SK-N-MC (cell line): ENCODE results near the gene TPM1.

Experiments used
- DNase-seq: peaks from one replicate; pipeline ENCODE4 v3.0.0-alpha.2; 2011; ENCODE audit warnings: low read depth, low spot score
- H3K27ac ChIP-seq: fragments of 200-600 bp; sonication (generic); 2 replicates; pipeline ENCODE4 v1.5.1; 2016; ENCODE audit warnings: mixed run types
- H3K36me3 ChIP-seq: fragments of 200-600 bp; sonication (generic); 2 replicates; pipeline ENCODE4 v1.6.1; 2017; ENCODE audit warnings: antibody characterized with exemption, low read length, mixed read lengths; ENCODE audit not compliant: insufficient read depth
- H3K4me3 ChIP-seq: fragments of 200-600 bp; sonication (generic); 2 replicates; pipeline ENCODE4 v1.5.1; 2016
- H3K9ac ChIP-seq: fragments of 200-600 bp; sonication (generic); 2 replicates; pipeline ENCODE4 v1.8.0; 2017; ENCODE audit warnings: mixed run types, mixed read lengths; ENCODE audit not compliant: insufficient read length
- H3K9me3 ChIP-seq: fragments of 200-600 bp; sonication (generic); 2 replicates; pipeline ENCODE4 v1.6.1; 2017; ENCODE audit warnings: low read depth, mild to moderate bottlenecking, antibody characterized with exemption, low read length, moderate library complexity, mixed read lengths
- EZH2 ChIP-seq: fragments of 200-600 bp; sonication (generic); IDR thresholded peaks from one replicate; pipeline ENCODE4 v1.6.1; 2017; ENCODE audit warnings: antibody characterized with exemption
- FOXP2 ChIP-seq: optimal IDR thresholded peaks from 2 replicates; pipeline ENCODE3; 2011; ENCODE audit warnings: mild to moderate bottlenecking, moderate library complexity; ENCODE audit not compliant: insufficient read depth; ENCODE audit errors: extremely low read length, control extremely low read depth
- POLR2AphosphoS5 ChIP-seq: IDR thresholded peaks from 2 replicates; pipeline ENCODE4 v1.6.1; 2012; ENCODE audit warnings: mild to moderate bottlenecking, low read depth, low read length, borderline replicate concordance

TPM1 gene

DNA sequence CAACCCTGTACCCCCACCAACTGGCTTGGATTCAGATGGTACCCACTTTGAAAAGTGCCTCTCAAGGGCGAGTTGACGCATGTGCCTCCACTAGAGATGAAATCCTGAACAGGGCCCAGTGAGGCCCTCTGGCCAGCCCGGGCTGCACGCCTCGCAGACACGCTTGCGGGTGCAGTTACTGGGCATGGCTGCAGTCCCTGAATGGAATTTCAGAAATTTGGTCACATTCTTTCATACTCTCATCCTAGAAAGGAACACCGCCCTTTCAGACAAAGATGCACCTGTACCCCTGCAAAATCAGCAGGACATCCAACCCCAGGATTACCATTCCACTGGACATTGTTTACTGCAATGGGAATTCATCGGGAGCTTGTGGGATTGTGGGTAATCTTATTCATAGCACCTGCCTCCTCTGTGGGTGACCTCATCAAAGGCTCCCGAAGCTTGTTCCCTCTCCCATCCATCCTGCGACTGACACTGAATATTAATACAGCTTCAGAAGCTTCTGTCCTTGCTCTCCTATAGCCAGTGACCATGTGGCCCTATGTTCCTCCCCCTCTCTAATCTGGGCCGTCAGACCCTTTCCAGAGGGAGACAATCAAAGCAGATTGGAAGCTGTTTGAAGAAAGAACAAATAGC is 42.5 kb upstream of the TPM1 start:
- H3K27ac ChIP-seq, result no peak overlapping the region
- H3K36me3 ChIP-seq, result no peaks in the 10 kb centered on the region
- no peak for TF ChIP-seq POLR2AphosphoS5
- no peak for TF ChIP-seq EZH2
- no peak for TF ChIP-seq FOXP2
- H3K9ac ChIP-seq, result no peak overlapping the region
- no peak for DNase-seq
- no peak overlapping the region for H3K4me3 ChIP-seq
- no peaks in the 10 kb centered on the region for H3K9me3 ChIP-seq

DNA sequence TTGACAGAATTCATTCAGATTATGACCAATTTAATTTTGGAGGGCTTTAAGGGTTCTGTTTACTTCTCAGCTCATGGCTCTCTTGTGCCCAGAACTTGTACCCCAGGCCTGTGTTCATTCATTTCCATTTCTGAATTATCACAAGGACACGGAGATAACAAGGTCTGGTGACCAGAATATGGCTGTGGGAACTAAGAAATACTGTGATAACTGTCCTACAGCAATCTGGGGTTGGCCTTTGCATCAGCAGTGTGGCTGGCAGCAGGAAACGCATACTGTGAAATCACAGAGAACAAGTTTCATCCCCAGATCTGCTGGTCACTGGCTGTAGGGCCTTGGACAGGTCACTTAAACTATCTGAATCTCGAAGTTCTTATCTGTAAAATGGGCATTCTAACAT is 41.8 kb upstream of the TPM1 start:
- Histone ChIP-seq H3K27ac (no peak overlapping the region), H3K9ac (no peak overlapping the region), H3K9me3 (no peaks in the 10 kb centered on the region), H3K4me3 (no peak overlapping the region), H3K36me3 (no peaks in the 10 kb centered on the region)
- TF ChIP-seq POLR2AphosphoS5 (no peak), EZH2 (no peak), FOXP2 (no peak)
- DNase-seq, result no peak

DNA sequence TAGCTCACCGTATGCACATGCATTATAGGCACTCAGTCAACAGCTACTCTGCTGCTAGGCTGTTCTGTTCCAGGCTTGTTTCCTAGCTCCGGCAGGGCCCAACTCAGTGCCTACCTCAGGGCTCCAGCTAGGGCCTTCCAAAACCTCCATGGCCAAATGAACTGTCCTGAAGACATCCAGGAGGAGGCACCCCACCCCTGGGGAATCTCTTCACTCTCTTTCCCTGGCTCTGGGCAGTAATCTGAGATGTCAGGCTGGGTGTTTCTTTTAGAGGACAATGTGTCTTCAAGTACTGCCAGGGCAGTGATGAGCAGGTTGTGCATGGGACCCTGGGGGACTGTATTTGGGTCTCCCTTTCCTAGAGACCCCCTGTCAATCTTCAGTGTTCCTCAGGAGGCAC is 38.3 kb upstream of the TPM1 start:
- H3K4me3 ChIP-seq, result no peak overlapping the region
- no peak overlapping the region for H3K27ac ChIP-seq
- no peaks in the 10 kb centered on the region for H3K9me3 ChIP-seq
- H3K36me3 ChIP-seq, result no peaks in the 10 kb centered on the region
- TF ChIP-seq FOXP2 (no peak), EZH2 (no peak), POLR2AphosphoS5 (no peak)
- H3K9ac ChIP-seq, result no peak overlapping the region
- no peak for DNase-seq

DNA sequence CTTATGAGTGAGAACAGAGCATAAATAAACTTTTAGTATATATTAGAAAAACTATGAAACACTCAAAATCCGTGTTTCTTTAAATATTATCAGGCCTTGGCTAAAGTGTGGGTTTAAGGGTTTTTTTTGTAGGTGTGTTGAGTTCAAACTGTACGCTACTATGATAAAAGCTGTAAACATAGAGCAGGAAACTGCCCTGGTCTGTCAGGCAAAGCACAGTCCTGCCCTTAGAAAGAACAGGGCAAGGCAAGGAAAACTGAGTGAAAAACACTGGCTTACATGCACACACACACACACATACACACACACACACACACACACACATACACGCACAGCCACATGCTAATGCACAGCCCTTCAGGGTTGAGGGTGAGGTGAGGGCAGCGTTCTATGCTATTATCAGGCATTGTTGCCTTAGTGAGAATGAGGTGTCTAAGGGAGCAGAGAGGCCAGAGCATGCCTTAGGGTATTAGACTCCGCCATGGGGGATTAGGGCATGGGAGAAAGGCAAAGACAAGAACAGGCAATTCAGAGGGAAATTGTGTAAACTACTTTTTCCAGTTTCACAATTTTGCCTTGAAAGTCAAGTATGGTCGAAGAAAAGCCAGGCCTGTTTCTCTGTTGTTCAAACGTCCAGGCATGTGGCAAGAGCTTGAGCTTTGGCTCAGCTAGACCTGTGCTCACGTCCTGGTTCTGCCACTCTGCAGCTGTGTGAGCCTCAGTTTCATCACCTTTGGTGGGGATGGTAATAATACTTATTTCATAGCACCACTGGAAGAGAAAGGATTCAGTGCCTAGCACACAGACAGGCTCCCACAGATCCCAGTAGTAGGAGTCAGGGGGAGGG is 36.3 kb upstream of the TPM1 start:
- Histone ChIP-seq H3K9ac (no peak overlapping the region), H3K36me3 (no peaks in the 10 kb centered on the region), H3K4me3 (no peak overlapping the region), H3K27ac (no peak overlapping the region), H3K9me3 (no peaks in the 10 kb centered on the region)
- DNase-seq, result no peak
- TF ChIP-seq POLR2AphosphoS5, result no peak

DNA sequence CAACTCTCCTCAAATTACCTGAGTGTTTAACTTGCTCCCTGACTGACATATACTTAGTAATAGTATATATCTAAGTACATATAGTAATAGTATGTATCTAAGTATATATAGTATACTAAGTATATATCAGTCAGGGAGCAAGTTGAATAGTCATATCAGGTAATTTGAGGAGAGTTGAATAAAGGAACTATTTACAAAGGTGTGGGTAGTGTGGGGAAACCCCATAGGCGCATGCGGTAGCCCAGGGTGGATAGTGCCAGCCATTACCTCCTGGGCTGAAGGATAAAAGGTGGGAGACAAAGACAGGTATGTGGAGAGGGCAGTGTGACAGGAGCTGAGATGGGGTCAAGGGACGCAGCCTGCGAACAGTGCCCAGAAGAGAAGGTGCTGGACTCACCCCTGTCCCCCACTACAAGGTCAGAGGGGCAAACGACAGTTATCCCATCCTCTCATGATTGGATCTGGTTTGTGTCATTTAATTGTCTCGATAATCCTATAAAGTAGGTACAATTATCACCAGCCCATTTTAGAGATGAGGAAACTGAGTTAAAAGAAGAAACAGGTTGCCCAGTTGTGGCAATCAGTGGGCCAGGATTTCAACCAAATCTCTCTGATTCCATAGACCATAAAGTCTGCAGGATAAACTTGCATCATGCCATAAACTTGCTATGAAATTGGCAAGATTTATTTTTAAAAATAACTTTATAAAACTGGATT is 34.1 kb upstream of the TPM1 start:
- TF ChIP-seq EZH2 (no peak), FOXP2 (no peak), POLR2AphosphoS5 (no peak)
- H3K36me3 ChIP-seq, result no peaks in the 10 kb centered on the region
- H3K4me3 ChIP-seq, result no peak overlapping the region
- no peaks in the 10 kb centered on the region for H3K9me3 ChIP-seq
- no peak for DNase-seq
- no peak overlapping the region for H3K27ac ChIP-seq
- no peak overlapping the region for H3K9ac ChIP-seq

DNA sequence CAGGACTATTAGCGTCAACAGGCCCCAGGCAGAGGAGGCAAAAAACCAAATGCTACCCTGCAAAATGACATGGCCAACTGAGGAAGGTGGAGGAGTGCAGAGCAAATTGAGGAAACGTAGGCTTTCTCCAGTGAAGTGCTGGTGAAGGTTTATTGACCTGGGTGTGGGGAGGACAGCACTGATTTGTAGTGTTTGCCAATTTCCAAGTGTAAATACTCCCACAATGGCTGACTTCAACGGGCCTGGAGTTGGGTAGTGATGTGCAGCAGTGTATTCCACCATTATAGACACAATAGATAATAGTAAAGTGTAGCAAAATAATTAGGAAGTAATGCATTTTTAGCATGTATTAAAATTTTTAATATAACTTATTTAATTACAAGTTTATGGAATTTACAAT is 32.2 kb upstream of the TPM1 start:
- DNase-seq, result no peak
- H3K4me3 ChIP-seq, result no peak overlapping the region
- H3K9ac ChIP-seq, result no peak overlapping the region
- no peak overlapping the region for H3K27ac ChIP-seq
- TF ChIP-seq EZH2, result no peak
- no peaks in the 10 kb centered on the region for H3K9me3 ChIP-seq
- no peaks in the 10 kb centered on the region for H3K36me3 ChIP-seq

DNA sequence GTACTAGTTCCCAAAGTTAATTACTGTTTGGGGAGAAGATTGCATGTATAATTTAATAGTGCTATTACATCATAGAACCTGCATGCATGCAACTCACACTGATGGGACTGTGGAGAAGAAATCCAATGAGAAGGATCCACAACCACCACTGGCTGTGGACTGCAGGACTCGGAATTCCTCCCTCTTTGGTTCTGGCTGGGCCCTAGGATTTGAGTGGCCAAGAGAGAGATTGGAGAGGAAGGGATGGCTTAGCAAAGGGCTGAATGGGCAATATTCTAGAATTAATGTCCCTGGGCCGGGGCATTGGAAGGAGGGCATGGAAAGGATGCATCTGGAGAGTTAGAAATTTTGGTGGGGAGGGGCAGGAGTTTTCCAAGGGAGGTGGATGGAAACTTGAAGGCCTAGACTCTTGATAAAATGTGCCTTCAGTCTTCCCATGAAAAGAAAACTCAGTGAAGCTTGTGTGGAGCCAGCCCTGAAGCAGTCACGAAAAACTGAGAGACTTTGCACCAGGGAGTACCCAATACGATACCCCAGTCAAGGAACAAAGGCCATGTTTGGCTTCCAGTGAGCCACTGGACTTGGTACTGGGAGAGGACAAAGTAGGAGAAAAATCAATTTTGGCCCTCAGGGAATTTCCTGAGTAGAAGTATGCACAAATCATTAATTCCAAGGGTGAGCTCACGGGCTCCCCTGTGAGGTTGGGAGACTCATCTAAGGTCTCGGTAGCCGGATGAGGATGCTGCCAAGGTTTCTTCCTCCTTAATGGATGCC is 31.4 kb upstream of the TPM1 start:
- H3K4me3 ChIP-seq, result no peak overlapping the region
- no peaks in the 10 kb centered on the region for H3K9me3 ChIP-seq
- DNase-seq, result no peak
- no peaks in the 10 kb centered on the region for H3K36me3 ChIP-seq
- no peak overlapping the region for H3K9ac ChIP-seq
- TF ChIP-seq EZH2 (no peak), FOXP2 (no peak), POLR2AphosphoS5 (no peak)
- H3K27ac ChIP-seq, result no peak overlapping the region

DNA sequence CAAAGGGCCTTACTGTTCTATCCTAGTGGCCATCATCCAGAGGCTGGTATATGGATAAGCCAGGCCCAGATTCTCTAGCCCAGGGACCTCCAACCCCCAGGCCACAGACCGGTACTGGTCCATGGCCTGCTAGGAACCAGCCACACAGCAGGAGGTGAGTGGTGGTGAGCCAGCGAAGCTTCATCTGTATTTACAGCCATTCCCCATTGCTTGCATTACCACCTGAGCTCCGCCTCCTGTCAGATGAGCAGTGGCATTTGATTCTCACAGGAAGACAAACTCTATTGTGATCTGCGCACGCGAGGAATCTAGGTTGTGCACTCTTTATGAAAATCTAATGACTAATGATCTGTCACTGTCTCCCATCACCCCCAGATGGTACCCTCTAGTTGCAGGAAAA is 30.1 kb upstream of the TPM1 start:
- no peaks in the 10 kb centered on the region for H3K9me3 ChIP-seq
- no peak overlapping the region for H3K4me3 ChIP-seq
- no peaks in the 10 kb centered on the region for H3K36me3 ChIP-seq
- H3K27ac ChIP-seq, result no peak overlapping the region
- DNase-seq, result no peak
- no peak overlapping the region for H3K9ac ChIP-seq
- no peak for TF ChIP-seq FOXP2
- TF ChIP-seq POLR2AphosphoS5, result no peak
- no peak for TF ChIP-seq EZH2
